ENCODE measurements around the gene ASB14.

GRCh38 chr3:57261119-57261518, 31.4 kb downstream of the ASB14 start:
- TF ChIP-seq RARB (CRISPR knock-in tag; IDR thresholded peaks at IDR 0.05) (no peak), TCF4 (CRISPR knock-in tag; IDR thresholded peaks at IDR 0.05; ENCODE audit: borderline replicate concordance) (no peak), ZNF8 (CRISPR knock-in tag; IDR thresholded peaks at IDR 0.05) (peak; percentile 64), CSRNP3 (CRISPR knock-in tag; IDR thresholded peaks at IDR 0.05) (no peak), ZFP3 (CRISPR knock-in tag; IDR thresholded peaks at IDR 0.05) (no peak), ZNF70 (CRISPR knock-in tag; IDR thresholded peaks at IDR 0.05) (no peak), CSDC2 (CRISPR knock-in tag; IDR thresholded peaks at IDR 0.05) (no peak), ZC3H10 (CRISPR knock-in tag; IDR thresholded peaks at IDR 0.05) (no peak), ISL1 (CRISPR knock-in tag; IDR thresholded peaks at IDR 0.05) (no peak), TSHZ2 (CRISPR knock-in tag; IDR thresholded peaks at IDR 0.05) (no peak), ZNF565 (CRISPR knock-in tag; conservative IDR thresholded peaks at IDR 0.05; ENCODE audit: low read depth) (no peak), ARNTL (CRISPR knock-in tag; IDR thresholded peaks at IDR 0.05; ENCODE audit: borderline replicate concordance, low read depth) (no peak)

Measured in SK-N-SH treated with all-trans-retinoic acid at 6 μM for 48 hours (cell line).